H9 (cell line): ENCODE results near the gene TRIO. TPM values are rescaled to one million over a fixed set of nuclear protein-coding genes. Genes with fewer than 3 reads are reported as not detected.

Experiments used
- DNase-seq: peaks from one replicate; pipeline ENCODE4 v3.0.0-alpha.2; 2017
- H2AFZ ChIP-seq: one replicate; pipeline ENCODE4 v1.6.1; 2013; ENCODE audit warnings: mild to moderate bottlenecking, low read length, control low read depth, moderate library complexity
- H2AK5ac ChIP-seq: 2 replicates; pipeline ENCODE4 v1.6.1; 2013; ENCODE audit warnings: low read length, control low read depth, mixed read lengths; ENCODE audit not compliant: insufficient read length
- H2BK120ac ChIP-seq: one replicate; pipeline ENCODE4 v1.6.1; 2013; ENCODE audit warnings: low read depth, mild to moderate bottlenecking, low read length, control low read depth, inconsistent platforms; ENCODE audit not compliant: poor library complexity, severe bottlenecking
- H2BK12ac ChIP-seq: 2 replicates; pipeline ENCODE4 v1.6.1; 2013; ENCODE audit warnings: low read length, control low read depth, mixed read lengths, low read depth; ENCODE audit not compliant: insufficient read length
- H2BK15ac ChIP-seq: 2 replicates; pipeline ENCODE4 v1.6.1; 2013; ENCODE audit warnings: low read depth, low read length, control low read depth
- H2BK20ac ChIP-seq: one replicate; pipeline ENCODE4 v1.6.1; 2013; ENCODE audit warnings: low read depth, mild to moderate bottlenecking, low read length, control low read depth, inconsistent platforms; ENCODE audit not compliant: poor library complexity, severe bottlenecking
- H2BK5ac ChIP-seq: 2 replicates; pipeline ENCODE4 v1.6.1; 2013; ENCODE audit warnings: low read length, control low read depth, mixed read lengths; ENCODE audit not compliant: insufficient read length
- H3K14ac ChIP-seq: 2 replicates; pipeline ENCODE4 v1.6.1; 2013; ENCODE audit warnings: low read length, control low read depth; ENCODE audit not compliant: insufficient read depth
- H3K18ac ChIP-seq: 2 replicates; pipeline ENCODE4 v1.6.1; 2013; ENCODE audit warnings: low read depth, mild to moderate bottlenecking, mixed read lengths, low read length, control low read depth; ENCODE audit not compliant: insufficient read length
- H3K23ac ChIP-seq: 2 replicates; pipeline ENCODE4 v1.6.1; 2013; ENCODE audit warnings: low read length, control low read depth, mixed read lengths, low read depth; ENCODE audit not compliant: insufficient read length
- H3K23me2 ChIP-seq: 2 replicates; pipeline ENCODE4 v1.6.1; 2013; ENCODE audit warnings: low read depth, mild to moderate bottlenecking, mixed read lengths, low read length, control low read depth; ENCODE audit not compliant: insufficient read length, poor library complexity, severe bottlenecking
- H3K27ac ChIP-seq: 2 replicates; pipeline ENCODE4 v1.5.1; 2013; ENCODE audit warnings: low read length, control low read depth, mixed read lengths, low read depth; ENCODE audit not compliant: insufficient read length
- H3K27me3 ChIP-seq: 2 replicates; pipeline ENCODE4 v1.6.1; 2013; ENCODE audit warnings: low read length, control low read depth, inconsistent platforms; ENCODE audit not compliant: insufficient read depth
- H3K4ac ChIP-seq: 2 replicates; pipeline ENCODE4 v1.6.1; 2013; ENCODE audit warnings: low read depth, mild to moderate bottlenecking, control low read depth, inconsistent platforms, low read length, moderate library complexity
- H3K4me1 ChIP-seq: 2 replicates; pipeline ENCODE4 v1.6.1; 2013; ENCODE audit warnings: low read length, control low read depth, inconsistent platforms; ENCODE audit not compliant: insufficient read depth
- H3K4me2 ChIP-seq: 2 replicates; pipeline ENCODE4 v1.6.1; 2013; ENCODE audit warnings: low read length, control low read depth, mixed read lengths; ENCODE audit not compliant: insufficient read length, insufficient read depth
- H3K56ac ChIP-seq: 2 replicates; pipeline ENCODE4 v1.6.1; 2013; ENCODE audit warnings: low read depth, mild to moderate bottlenecking, mixed read lengths, low read length, control low read depth; ENCODE audit not compliant: insufficient read length
- H3K79me1 ChIP-seq: 2 replicates; pipeline ENCODE4 v1.6.1; 2013; ENCODE audit warnings: low read depth, mild to moderate bottlenecking, moderate library complexity, low read length, control low read depth, inconsistent platforms; ENCODE audit not compliant: insufficient read depth, poor library complexity, severe bottlenecking
- H3K79me2 ChIP-seq: 2 replicates; pipeline ENCODE4 v1.6.1; 2013; ENCODE audit warnings: low read length, control low read depth, inconsistent platforms; ENCODE audit not compliant: insufficient read depth
- H3K9ac ChIP-seq: 2 replicates; pipeline ENCODE4 v1.6.1; 2013; ENCODE audit warnings: low read length, control low read depth, mixed read lengths; ENCODE audit not compliant: insufficient read length; ENCODE audit errors: extremely low read depth
- H3K9me3 ChIP-seq: one replicate; pipeline ENCODE4 v1.6.1; 2013; ENCODE audit warnings: low read depth, low read length, inconsistent platforms; ENCODE audit not compliant: control insufficient read depth
- H3T11ph ChIP-seq: one replicate; pipeline ENCODE4 v1.6.1; 2013; ENCODE audit warnings: mild to moderate bottlenecking, low read length, control low read depth, inconsistent platforms
- H4K20me1 ChIP-seq: one replicate; pipeline ENCODE4 v1.6.1; 2013; ENCODE audit not compliant: control insufficient read depth, insufficient read length, insufficient read depth
- H4K5ac ChIP-seq: 2 replicates; pipeline ENCODE4 v1.6.1; 2013; ENCODE audit warnings: low read depth, mild to moderate bottlenecking, mixed read lengths, low read length, control low read depth; ENCODE audit not compliant: insufficient read length
- H4K8ac ChIP-seq: replicated peaks from 2 replicates; pipeline ENCODE4 v1.6.1; 2013; ENCODE audit warnings: low read length, control low read depth, mixed read lengths, low read depth; ENCODE audit not compliant: insufficient read length
- H4K91ac ChIP-seq: 2 replicates; pipeline ENCODE4 v1.6.1; 2013; ENCODE audit warnings: low read depth, mild to moderate bottlenecking, moderate library complexity, mixed read lengths, low read length, control low read depth; ENCODE audit not compliant: insufficient read length
- H3K27ac Mint-ChIP-seq, 3 experiments: 2 replicates in 2 of 3; 3 replicates in 1 of 3; pipeline ENCODE4 v1.8.0; 2020 to 2021; ENCODE audit warnings: mixed read lengths in 3 of 3, mild to moderate bottlenecking in 1 of 3, moderate library complexity in 1 of 3
- H3K27me3 Mint-ChIP-seq: 2 replicates; pipeline ENCODE4 v1.8.0; 2021; ENCODE audit warnings: low read depth, mild to moderate bottlenecking, moderate library complexity, mixed read lengths
- H3K36me3 Mint-ChIP-seq, 3 experiments: 2 replicates in 2 of 3; 3 replicates in 1 of 3; pipeline ENCODE4 v1.8.0; 2020 to 2021; ENCODE audit warnings: low read depth in 3 of 3, mixed read lengths in 3 of 3; ENCODE audit not compliant: insufficient read depth in 1 of 3
- H3K4me1 Mint-ChIP-seq, 2 experiments: 2 replicates each; pipeline ENCODE4 v1.8.0; 2020; ENCODE audit warnings: mixed read lengths in 2 of 2
- H3K4me3 Mint-ChIP-seq, 2 experiments: 2 replicates in 1 of 2; 3 replicates in 1 of 2; pipeline ENCODE4 v1.8.0; 2020 to 2021; ENCODE audit warnings: mild to moderate bottlenecking in 2 of 2, mixed read lengths in 2 of 2, moderate library complexity in 1 of 2
- H3K9me3 Mint-ChIP-seq, 2 experiments: 2 replicates in 1 of 2; 3 replicates in 1 of 2; pipeline ENCODE4 v1.8.0; 2020; ENCODE audit warnings: mild to moderate bottlenecking in 2 of 2, mixed read lengths in 2 of 2, moderate library complexity in 1 of 2
- WGBS: extraction: QIAGEN DNeasy Blood & Tissue Kit; methylation state at CpG from one replicate; pipeline ENCODE4 v1.1.7; 2013; ENCODE audit warnings: missing lambda C conversion rate, low lambda C conversion rate, mixed read lengths; ENCODE audit not compliant: insufficient read length; ENCODE audit errors: extremely low coverage; 5-methylcytosine and 5-hydroxymethylcytosine counted together
- total RNA-seq: library from RNA; stranded (reverse); gene quantifications from 2 replicates; pipeline ENCODE4 v1.2.1, GENCODE V29; 2021
- TF ChIP-seq, protein P1 (sequence below): fragments of 200-600 bp; sonication (generic); conservative IDR thresholded peaks from 3 replicates; pipeline ENCODE4 v1.8.0; 2021; ENCODE audit warnings: antibody characterized with exemption, mild to moderate bottlenecking

The TRIO gene
- total RNA-seq, 1 experiment from 2014 or later, result 87.8 TPM

DNA sequence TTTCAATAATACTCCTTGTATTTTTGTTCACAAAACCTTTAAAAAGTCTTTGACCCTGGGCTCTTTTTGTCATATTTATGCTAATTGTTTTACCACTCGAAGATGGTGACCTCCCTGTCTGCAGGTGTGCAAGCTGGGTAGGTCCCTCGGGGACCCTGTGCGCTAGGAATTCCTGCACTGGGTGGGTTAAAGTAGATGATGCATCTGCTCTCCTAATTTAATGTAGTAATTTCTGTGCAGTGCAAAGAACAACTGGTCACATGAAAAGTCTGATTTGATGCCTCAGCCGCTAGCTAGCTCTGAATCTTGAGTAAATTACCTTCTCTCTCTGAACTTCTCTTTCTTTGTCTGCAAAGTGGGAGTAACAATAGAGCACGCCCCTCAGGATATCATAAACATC, 299.4 kb downstream of the TRIO start:
- TF ChIP-seq, protein P1, sequence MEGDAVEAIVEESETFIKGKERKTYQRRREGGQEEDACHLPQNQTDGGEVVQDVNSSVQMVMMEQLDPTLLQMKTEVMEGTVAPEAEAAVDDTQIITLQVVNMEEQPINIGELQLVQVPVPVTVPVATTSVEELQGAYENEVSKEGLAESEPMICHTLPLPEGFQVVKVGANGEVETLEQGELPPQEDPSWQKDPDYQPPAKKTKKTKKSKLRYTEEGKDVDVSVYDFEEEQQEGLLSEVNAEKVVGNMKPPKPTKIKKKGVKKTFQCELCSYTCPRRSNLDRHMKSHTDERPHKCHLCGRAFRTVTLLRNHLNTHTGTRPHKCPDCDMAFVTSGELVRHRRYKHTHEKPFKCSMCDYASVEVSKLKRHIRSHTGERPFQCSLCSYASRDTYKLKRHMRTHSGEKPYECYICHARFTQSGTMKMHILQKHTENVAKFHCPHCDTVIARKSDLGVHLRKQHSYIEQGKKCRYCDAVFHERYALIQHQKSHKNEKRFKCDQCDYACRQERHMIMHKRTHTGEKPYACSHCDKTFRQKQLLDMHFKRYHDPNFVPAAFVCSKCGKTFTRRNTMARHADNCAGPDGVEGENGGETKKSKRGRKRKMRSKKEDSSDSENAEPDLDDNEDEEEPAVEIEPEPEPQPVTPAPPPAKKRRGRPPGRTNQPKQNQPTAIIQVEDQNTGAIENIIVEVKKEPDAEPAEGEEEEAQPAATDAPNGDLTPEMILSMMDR, result no peak
- Mint-ChIP-seq H3K4me1 (peaks cover 18 to 23% of the 10 kb centered on the region in 2 experiments), H3K36me3 (peaks cover 0 to 4% (median 2%) of the 10 kb centered on the region in 3 experiments; a peak in 4 of 7 replicates), H3K27me3 (no peaks in the 10 kb centered on the region), H3K4me3 (no peak overlapping the region), H3K9me3 (no peaks in the 10 kb centered on the region), H3K27ac (no peak overlapping the region)
- H3K4ac ChIP-seq, result no peak overlapping the region
- no peak overlapping the region for H2BK5ac ChIP-seq
- no peak overlapping the region for H4K91ac ChIP-seq
- no peak overlapping the region for H2BK15ac ChIP-seq
- no peak overlapping the region for H4K5ac ChIP-seq
- WGBS, result no CpG with 5 or more reads among the region's 5 CpGs
- no peak for DNase-seq
- H3K27me3 ChIP-seq, result no peaks in the 10 kb centered on the region
- no peaks in the 10 kb centered on the region for H3K79me1 ChIP-seq
- no peak overlapping the region for H3K18ac ChIP-seq
- H2BK12ac ChIP-seq, result no peak overlapping the region
- H3K4me2 ChIP-seq, result no peak overlapping the region
- no peak overlapping the region for H2AK5ac ChIP-seq
- H3K79me2 ChIP-seq, result no peaks in the 10 kb centered on the region
- no peak overlapping the region for H3K9ac ChIP-seq
- no peak overlapping the region for H3T11ph ChIP-seq
- no peak overlapping the region for H2BK120ac ChIP-seq
- H3K23ac ChIP-seq, result no peak overlapping the region
- H3K56ac ChIP-seq, result no peak overlapping the region
- H3K14ac ChIP-seq, result no peak overlapping the region
- H4K8ac ChIP-seq, result no peak overlapping the region
- H3K23me2 ChIP-seq, result no peaks in the 10 kb centered on the region
- H3K9me3 ChIP-seq, result no peaks in the 10 kb centered on the region
- no peak overlapping the region for H3K27ac ChIP-seq
- no peak overlapping the region for H2AFZ ChIP-seq
- no peak overlapping the region for H2BK20ac ChIP-seq
- peaks cover 6% of the 10 kb centered on the region; the same call in 1 of the 2 replicates for H3K4me1 ChIP-seq
- no peaks in the 10 kb centered on the region for H4K20me1 ChIP-seq
